Lung (tissue), 12 donors: ENCODE results near the gene GLB1L3. TPM values are rescaled to one million over a fixed set of nuclear protein-coding genes. Genes with fewer than 3 reads are reported as not detected.
A peak's percentile ranks its signal among the peaks of the same experiment; 100 is the strongest.

ENCODE experiments used
- ATAC-seq: fragments of 200-7000 bp; cut with Tn5 transposase; one replicate; pipeline ENCODE4 v1.9.1; 2020; ENCODE audit warnings: moderate number of reproducible peaks; ENCODE audit not compliant: insufficient read depth, low FRiP score
- DNase-seq, 3 donors: peaks; one replicate each; pipeline ENCODE4 v3.0.0-alpha.2; 2013 to 2017
- H3K27ac ChIP-seq, 2 donors: one replicate each; pipeline ENCODE4 v1.5.1; 2013; ENCODE audit warnings: mild to moderate bottlenecking in 2 of 2, moderate library complexity in 2 of 2, control low read depth in 1 of 2, inconsistent platforms in 1 of 2, low read depth in 1 of 2, low read length in 1 of 2
- H3K27me3 ChIP-seq, 3 donors: one replicate each; pipeline ENCODE4 v1.5.1; 2013; ENCODE audit warnings: low read length in 2 of 3; ENCODE audit not compliant: control insufficient read depth in 3 of 3, insufficient read depth in 3 of 3
- H3K36me3 ChIP-seq, 4 donors: one replicate each; pipeline ENCODE4 v1.5.1; 2013; ENCODE audit warnings: low read length in 4 of 4, mild to moderate bottlenecking in 1 of 4, moderate library complexity in 1 of 4; ENCODE audit not compliant: control insufficient read depth in 4 of 4, insufficient read depth in 4 of 4
- H3K4me1 ChIP-seq, 5 donors: one replicate each; pipeline ENCODE4 v1.5.1; 2013; ENCODE audit warnings: low read length in 5 of 5, mild to moderate bottlenecking in 2 of 5, moderate library complexity in 1 of 5; ENCODE audit not compliant: control insufficient read depth in 5 of 5, insufficient read depth in 5 of 5
- H3K4me3 ChIP-seq: one replicate; pipeline ENCODE4 v1.5.1; 2013; ENCODE audit warnings: mild to moderate bottlenecking, control low read depth, moderate library complexity
- H3K9ac ChIP-seq, 2 donors: one replicate each; pipeline ENCODE4 v1.5.1; 2013; ENCODE audit warnings: low read length in 2 of 2, control low read depth in 1 of 2; ENCODE audit not compliant: insufficient read depth in 1 of 2
- H3K9me3 ChIP-seq, 4 donors: one replicate each; pipeline ENCODE4 v1.5.1; 2013; ENCODE audit warnings: low read length in 3 of 4, mild to moderate bottlenecking in 1 of 4, moderate library complexity in 1 of 4; ENCODE audit not compliant: control insufficient read depth in 4 of 4, insufficient read depth in 3 of 4
- WGBS, 2 donors: extraction: QIAGEN DNeasy Blood & Tissue Kit; methylation state at CpG; one replicate each; pipeline ENCODE4 v1.1.7; 2013; 5-methylcytosine and 5-hydroxymethylcytosine counted together
- polyA plus RNA-seq, 2 donors: library from polyadenylated mRNA; stranded (reverse); fragments of 200-250 nt; gene quantifications; one replicate each; pipeline ENCODE4 v1.2.1, GENCODE V29; 2013
- total RNA-seq, 2 donors: library from RNA; depleted of rRNA in 1 of 2; stranded (reverse); fragments of >200 nt in 1 of 2; gene quantifications; one replicate each; pipeline ENCODE4 v1.2.1, GENCODE V29; 2014 to 2021
- TF ChIP-seq, protein P1 (sequence below): IDR thresholded peaks from 2 replicates; pipeline ENCODE4 v1.5.1; 2012; ENCODE audit warnings: mild to moderate bottlenecking; ENCODE audit errors: control extremely low read depth, extremely low read depth
- donor health status: control.
- donor health status: control.
- donor health status: Bipolar disorder and iron deficiency.
- donor health status: healthy.
- donor health status: DM: yes; HTN: yes; CAD: no.

Gene GLB1L3
- total and polyA plus RNA-seq, 4 donors: 0.06 to 0.29 (median 0.18) TPM; not detected in 1

DNA sequence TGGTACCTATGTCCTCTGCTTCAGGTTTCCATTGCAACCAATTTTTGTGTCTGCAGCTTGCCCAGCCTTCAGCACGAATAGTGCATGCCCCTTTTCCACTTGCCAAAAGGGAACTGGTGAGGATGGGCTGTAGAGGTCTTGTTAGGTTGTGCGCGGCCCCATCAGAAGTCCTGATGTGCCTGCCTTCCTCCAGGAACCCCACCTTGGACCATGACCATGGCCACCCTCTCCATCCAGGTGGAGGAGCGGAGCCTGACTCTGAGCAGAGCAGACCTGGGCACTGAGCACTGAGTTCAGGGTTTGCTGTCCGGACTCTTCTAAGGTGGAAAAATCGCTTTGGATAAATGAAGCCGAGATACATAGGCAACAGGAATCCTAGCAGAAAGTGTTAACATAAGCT lies 62.5 kb downstream of the GLB1L3 start:
- no peak overlapping the region for H3K27ac ChIP-seq
- peaks cover 0 to 8% (median 8%) of the 10 kb centered on the region in 3 donors for H3K27me3 ChIP-seq

DNA sequence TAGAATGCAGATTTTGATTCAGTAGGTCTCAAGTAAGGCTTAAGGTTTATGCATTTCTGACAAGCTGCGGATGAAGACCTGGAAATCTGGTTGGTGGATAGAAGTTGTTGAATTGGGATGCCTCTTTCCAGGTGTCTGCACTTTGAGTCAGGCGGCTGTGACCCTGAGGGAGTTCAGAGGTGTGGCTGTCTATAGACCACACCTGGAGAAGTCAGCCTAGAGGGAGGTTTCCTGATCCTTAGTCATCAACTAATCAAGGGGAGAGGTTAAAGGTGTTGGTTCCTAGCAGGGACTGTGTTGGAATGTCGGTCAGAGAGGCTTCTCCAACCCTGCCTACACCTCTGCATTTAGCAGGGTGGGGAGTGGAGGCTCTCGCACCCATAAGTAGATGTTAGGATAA lies 63.6 kb downstream of the GLB1L3 start:
- 84 to 86% methylated on average over 4 of the region's 4 CpGs for WGBS, 2 donors
- Histone ChIP-seq H3K4me3 (no peak overlapping the region), H3K36me3 (no peaks in the 10 kb centered on the region), H3K27me3 (peaks cover 0 to 4% (median under 1%) of the 10 kb centered on the region in 3 donors), H3K27ac (no peak overlapping the region), H3K9me3 (no peaks in the 10 kb centered on the region), H3K4me1 (no peaks in the 10 kb centered on the region), H3K9ac (no peak overlapping the region)
- DNase-seq (no peak), ATAC-seq (no peak)
- TF ChIP-seq, protein P1, sequence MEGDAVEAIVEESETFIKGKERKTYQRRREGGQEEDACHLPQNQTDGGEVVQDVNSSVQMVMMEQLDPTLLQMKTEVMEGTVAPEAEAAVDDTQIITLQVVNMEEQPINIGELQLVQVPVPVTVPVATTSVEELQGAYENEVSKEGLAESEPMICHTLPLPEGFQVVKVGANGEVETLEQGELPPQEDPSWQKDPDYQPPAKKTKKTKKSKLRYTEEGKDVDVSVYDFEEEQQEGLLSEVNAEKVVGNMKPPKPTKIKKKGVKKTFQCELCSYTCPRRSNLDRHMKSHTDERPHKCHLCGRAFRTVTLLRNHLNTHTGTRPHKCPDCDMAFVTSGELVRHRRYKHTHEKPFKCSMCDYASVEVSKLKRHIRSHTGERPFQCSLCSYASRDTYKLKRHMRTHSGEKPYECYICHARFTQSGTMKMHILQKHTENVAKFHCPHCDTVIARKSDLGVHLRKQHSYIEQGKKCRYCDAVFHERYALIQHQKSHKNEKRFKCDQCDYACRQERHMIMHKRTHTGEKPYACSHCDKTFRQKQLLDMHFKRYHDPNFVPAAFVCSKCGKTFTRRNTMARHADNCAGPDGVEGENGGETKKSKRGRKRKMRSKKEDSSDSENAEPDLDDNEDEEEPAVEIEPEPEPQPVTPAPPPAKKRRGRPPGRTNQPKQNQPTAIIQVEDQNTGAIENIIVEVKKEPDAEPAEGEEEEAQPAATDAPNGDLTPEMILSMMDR: no peak

More for the DNA sequence above, 62.5 kb downstream of the GLB1L3 start:
- DNase-seq (no peak), ATAC-seq (no peak)
- Histone ChIP-seq H3K36me3 (no peaks in the 10 kb centered on the region), H3K4me1 (no peaks in the 10 kb centered on the region), H3K9me3 (no peaks in the 10 kb centered on the region), H3K4me3 (no peak overlapping the region), H3K9ac (no peak overlapping the region)
- TF ChIP-seq, protein P1: no peak
- WGBS, 2 donors: 95 to 98% methylated on average over 7 of the region's 7 CpGs

DNA sequence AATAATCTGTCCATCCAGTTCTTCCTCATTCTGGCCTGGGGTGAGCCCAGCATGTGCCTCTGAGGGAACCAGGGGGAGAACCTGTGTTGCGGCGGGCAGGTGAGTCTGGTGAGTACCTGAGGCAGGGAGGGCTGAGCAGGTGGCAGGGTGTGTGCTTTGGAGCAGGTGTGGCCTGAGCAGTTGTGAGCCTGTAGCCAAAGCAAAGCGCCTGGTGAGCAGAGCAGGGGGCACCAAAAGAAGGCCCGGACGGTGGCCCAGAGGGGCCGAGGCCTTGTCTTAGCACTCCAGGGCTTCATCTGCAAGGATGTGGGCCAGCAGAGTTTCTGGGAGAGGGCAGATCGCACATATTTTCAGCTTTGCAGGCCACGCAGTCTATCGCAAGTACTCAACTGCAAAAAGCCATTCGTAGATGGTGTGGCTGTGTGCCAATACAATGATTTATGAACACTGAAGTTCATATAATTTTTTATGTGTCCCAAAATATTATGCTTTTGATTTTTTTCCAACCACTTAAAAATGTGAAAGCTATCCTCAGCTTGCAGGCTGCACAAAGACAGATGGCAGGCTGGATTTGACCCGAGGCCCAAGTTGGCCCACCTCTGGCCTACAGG lies 64.3 kb downstream of the GLB1L3 start:
- no peaks in the 10 kb centered on the region for H3K9me3 ChIP-seq
- no peak overlapping the region for H3K27ac ChIP-seq
- TF ChIP-seq, protein P1: no peak
- H3K36me3 ChIP-seq: no peaks in the 10 kb centered on the region
- no peaks in the 10 kb centered on the region for H3K4me1 ChIP-seq
- peaks cover 0 to 3% (median 0%) of the 10 kb centered on the region in 3 donors for H3K27me3 ChIP-seq
- H3K4me3 ChIP-seq: no peak overlapping the region
- H3K9ac ChIP-seq: no peak overlapping the region
- peak in 1 of 3 donors; percentile 40 for DNase-seq
- WGBS, 2 donors: 85 to 88% methylated on average over 11 of the region's 11 CpGs
- ATAC-seq: no peak
